Anterior cingulate cortex (tissue), 58 donors: ENCODE data around the gene MBD5.

Source experiments
- DNase-seq, 58 donors: peaks; one replicate each; lab custom pipeline; 2025; lab: John Stamatoyannopoulos, UW

Gene MBD5

GRCh38 chr2:148202237-148202636 lies 181.3 kb downstream of the MBD5 start:
- DNase-seq, result no peak

GRCh38 chr2:148207111-148207510 lies 186.2 kb downstream of the MBD5 start:
- DNase-seq, result no peak

GRCh38 chr2:148209603-148210002 lies 188.7 kb downstream of the MBD5 start:
- DNase-seq, result no peak

GRCh38 chr2:148218326-148219075 lies 197.6 kb downstream of the MBD5 start:
- no peak for DNase-seq

- DNase-seq, result no peak
Measured at GRCh38 chr2:148221166-148221565, 200.3 kb downstream of the MBD5 start.

- DNase-seq, result no peak
Measured at GRCh38 chr2:148221926-148222325, 201.0 kb downstream of the MBD5 start.

- no peak for DNase-seq
Measured at GRCh38 chr2:148231858-148232257, 211.0 kb downstream of the MBD5 start.

GRCh38 chr2:148234143-148234542 lies 213.3 kb downstream of the MBD5 start:
- no peak for DNase-seq

- DNase-seq, result no peak
Measured at GRCh38 chr2:148237911-148238310, 217.0 kb downstream of the MBD5 start.

GRCh38 chr2:148238561-148238960 lies 217.7 kb downstream of the MBD5 start:
- DNase-seq, result peak in 3 of 58 donors; percentile 3 to 6 (median 5)

- DNase-seq, result no peak
Measured at GRCh38 chr2:148240838-148241237, 219.9 kb downstream of the MBD5 start.

- no peak for DNase-seq
Measured at GRCh38 chr2:148244593-148245292, 223.9 kb downstream of the MBD5 start.

- DNase-seq, result no peak
Measured at GRCh38 chr2:148251993-148252392, 231.1 kb downstream of the MBD5 start.

- DNase-seq, result no peak
Measured at GRCh38 chr2:148252646-148253045, 231.8 kb downstream of the MBD5 start.

- no peak for DNase-seq
Measured at GRCh38 chr2:148253685-148254084, 232.8 kb downstream of the MBD5 start.

- DNase-seq, result no peak
Measured at GRCh38 chr2:148255929-148256328, 235.0 kb downstream of the MBD5 start.

GRCh38 chr2:148257276-148257675 lies 236.4 kb downstream of the MBD5 start:
- no peak for DNase-seq

GRCh38 chr2:148258124-148258523 lies 237.2 kb downstream of the MBD5 start:
- DNase-seq, result no peak

- no peak for DNase-seq
Measured at GRCh38 chr2:148259674-148260073, 238.8 kb downstream of the MBD5 start.

GRCh38 chr2:148263890-148264289 lies 243.0 kb downstream of the MBD5 start:
- no peak for DNase-seq

- no peak for DNase-seq
Measured at GRCh38 chr2:148273158-148273691, 252.3 kb downstream of the MBD5 start.

GRCh38 chr2:148279216-148279615 lies 258.3 kb downstream of the MBD5 start:
- no peak for DNase-seq
